NCI-H2029 treated with DMSO at 0.1 percent for 48 hours (cell line): ENCODE measurements around the gene SARS1.

Experiments used
- DNase-seq: peaks from one replicate; lab custom pipeline; 2025; lab: John Stamatoyannopoulos, UW

The SARS1 gene

DNA sequence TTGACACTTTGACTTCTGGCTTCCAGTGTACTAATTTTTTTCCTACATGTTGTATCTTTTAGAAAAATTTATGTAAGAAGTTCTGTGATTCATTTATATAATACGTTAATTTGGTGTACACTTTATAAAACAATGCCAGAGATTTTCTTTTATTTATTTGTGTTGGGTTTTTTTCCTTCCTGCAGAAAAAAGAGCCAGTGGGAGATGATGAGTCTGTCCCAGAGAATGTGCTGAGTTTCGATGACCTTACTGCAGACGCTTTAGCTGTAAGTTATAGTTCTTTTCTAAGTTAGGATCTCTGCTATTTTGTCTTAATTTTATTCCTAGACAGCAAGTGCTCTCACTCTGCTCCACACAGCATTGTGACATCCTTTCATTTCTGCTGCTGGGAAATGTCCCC is 14.4 kb downstream of the SARS1 start:
- no peak for DNase-seq

DNA sequence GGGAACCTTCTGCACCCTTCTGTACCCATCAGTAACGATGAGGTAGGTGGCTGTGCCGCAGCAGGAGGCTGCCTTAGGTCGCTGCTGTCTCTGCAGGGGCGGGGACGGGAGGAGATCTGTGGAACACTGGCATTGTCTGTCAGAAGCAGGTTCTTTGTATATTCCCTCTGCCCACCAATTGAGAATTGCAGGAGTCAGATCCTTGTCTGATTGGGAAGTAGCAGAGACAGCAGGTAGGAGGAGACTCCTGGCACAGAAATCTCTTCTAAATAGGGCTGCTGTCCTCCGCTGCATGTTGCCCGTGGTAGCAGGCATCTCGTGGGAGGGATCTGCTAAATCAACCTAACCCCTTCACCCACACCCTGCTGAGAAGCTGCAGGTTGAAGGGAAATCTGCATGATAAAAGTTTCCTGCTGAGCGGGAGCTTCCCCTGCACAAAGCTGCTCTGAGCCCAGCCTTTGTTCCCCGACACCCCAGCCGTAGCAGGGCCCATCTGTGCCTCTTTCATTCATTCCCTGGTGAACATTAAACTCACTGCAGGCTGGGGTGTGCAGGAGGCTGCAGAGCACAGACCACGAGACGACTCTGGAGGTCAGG is 15.9 kb downstream of the SARS1 start:
- no peak for DNase-seq

DNA sequence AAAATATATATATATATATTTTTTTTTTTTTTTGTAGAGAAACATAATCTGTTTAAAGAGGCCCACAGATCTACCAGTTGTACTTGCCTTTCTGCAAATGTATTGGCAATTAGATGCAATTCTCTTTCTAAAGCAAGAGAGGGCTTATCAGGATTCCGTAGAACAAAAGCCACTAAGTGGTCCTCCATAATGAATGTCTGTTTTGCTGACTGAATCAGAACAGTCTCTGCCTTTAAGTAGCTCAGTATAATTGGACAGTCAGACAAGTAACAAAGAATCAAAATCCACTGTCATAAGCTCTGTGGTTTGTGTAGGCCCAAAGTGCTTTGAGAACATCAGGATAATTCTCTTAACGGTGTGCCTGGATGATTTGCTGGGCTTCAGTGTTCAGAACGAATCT is 17.3 kb downstream of the SARS1 start:
- no peak for DNase-seq

DNA sequence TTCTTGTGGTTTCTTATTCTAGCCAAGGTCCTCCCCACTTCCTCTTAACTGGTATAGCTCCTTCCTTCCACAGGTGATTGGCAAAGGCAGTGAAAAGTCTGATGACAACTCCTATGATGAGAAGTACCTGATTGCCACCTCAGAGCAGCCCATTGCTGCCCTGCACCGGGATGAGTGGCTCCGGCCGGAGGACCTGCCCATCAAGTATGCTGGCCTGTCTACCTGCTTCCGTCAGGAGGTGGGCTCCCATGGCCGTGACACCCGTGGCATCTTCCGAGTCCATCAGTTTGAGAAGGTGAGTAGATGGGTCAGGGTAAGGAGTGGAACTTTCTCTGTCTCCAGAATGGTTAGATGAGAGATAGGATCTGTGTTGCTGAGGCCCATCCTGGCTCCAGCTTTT is 21.4 kb downstream of the SARS1 start:
- no peak for DNase-seq

DNA sequence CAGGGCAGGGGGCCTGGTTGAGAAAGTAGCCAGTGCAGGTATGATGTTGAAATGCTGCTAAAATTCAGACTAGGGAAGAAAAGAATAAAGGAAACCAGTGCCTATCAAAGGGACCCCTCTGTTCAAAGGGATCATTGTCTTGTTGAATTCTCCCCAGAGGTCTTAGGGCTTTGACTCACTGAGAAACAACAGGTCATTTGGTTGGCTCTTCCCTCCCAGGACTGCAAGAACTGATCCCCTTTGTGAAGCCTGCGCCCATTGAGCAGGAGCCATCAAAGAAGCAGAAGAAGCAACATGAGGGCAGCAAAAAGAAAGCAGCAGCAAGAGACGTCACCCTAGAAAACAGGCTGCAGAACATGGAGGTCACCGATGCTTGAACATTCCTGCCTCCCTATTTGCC is 23.8 kb downstream of the SARS1 start:
- DNase-seq: no peak

DNA sequence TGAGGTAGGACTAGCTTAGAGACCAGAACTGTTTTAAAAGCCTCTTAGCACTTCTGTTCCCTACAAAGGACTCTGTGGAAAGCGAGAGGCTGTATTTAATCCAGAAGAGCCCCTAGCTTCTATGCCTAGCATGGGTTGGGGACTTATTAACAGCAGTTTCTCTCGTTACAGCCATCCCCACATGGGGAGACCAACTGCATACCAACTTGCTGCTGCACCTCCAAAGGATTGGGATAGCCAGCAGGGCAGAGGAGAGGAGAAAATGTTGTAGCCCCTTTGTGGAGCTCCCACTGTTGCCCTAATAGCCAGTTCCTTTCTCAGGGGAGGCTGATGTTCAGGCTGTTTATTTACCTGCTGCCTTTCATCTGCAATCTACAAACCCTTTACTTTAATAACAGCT is 24.7 kb downstream of the SARS1 start:
- DNase-seq: no peak

DNA sequence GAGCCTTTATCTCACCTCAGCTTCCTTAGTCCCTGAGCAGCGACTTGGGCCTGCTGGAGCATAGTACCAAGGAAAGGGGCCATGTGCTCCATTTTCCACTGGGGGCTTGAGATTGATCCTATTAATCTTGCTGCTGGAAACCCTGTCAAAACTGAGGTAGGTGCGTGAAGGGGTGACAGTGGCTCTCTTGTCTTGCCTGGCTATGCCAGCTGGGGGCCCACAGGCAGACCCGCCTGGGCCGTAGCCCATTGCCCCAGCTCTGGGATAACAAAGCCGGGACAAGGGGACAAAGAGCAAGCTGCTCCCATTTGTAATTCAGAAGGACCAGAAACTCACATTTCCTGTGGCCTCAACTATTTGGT is 25.3 kb downstream of the SARS1 start:
- DNase-seq: no peak

DNA sequence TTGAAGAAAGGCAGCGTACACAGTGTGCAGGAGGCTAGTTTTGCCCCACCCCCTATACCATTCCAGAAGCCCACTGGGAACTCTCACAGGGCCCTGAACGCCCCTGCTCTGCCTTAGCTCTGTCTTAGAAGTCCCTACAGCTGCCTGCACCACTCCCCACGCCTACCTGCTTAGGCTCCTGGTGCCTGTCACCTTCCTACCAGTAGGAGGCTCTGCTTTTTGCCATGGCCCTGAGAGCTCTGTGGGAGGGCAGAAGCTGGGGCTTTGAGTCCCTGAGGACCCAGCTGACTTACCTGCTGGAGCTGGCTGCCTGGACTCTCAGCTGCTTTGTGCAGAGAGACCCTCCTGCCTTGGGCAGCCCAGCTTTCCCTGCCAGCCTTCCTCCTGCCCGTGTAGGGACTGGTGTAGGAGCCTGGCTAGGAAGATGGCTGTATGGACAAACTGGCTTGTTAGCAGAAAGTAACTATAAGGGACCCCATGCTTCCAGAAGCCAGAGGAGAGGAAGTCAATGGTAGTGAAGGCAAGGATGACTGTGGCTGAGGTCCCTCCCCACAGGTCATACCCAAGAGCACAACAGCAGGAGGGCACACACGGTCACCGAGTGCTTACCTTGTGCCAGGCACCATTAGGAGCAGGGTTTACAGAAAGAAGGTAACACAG is 25.8 kb downstream of the SARS1 start:
- no peak for DNase-seq

DNA sequence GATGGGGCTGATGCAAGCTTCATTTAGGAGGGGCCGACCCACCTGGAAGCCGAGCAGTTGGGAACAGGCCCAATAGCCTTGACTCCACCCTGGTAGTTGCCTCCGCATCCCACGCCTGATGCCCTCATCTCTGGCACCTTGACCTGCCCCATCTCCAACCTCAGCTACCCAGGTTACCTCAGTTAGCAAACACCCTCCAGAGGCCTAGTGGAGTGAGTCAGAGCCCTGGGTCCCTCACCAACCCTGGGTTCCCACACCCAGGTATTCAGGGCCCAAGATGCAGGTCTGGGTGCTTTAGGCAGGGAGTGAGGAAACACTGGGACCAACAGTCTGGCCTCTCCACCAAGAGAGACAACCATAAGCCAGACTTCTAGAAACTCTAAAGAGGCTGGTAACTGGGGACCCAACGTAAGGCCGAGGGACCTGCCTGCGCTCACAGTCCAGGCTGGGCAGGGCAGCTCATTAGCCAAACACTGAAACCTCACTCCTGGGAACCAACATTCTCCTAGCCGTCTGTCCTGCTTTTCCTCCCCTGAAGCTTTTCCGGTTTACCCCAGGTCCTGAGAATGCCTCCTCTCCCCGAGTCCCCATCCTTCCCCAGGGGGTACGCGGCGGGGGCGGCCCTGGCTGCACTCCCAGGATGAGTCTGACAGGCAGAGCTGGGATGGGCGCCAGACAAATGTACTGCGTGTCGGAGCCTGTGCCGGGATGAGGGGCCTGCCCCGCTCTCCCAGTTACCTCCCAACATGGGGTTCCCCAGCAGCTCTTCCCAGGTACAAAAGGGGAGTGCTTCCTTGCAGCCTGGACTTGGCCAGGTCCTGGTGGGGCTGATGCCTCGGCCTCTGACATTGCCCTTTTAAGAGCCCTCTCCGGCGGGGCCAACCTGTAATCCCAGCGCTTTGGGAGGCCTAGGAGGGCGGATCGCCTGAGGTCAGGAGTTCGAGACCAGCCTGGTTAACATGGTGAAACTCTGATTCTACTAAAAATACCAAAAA is 26.7 kb downstream of the SARS1 start:
- DNase-seq: no peak

DNA sequence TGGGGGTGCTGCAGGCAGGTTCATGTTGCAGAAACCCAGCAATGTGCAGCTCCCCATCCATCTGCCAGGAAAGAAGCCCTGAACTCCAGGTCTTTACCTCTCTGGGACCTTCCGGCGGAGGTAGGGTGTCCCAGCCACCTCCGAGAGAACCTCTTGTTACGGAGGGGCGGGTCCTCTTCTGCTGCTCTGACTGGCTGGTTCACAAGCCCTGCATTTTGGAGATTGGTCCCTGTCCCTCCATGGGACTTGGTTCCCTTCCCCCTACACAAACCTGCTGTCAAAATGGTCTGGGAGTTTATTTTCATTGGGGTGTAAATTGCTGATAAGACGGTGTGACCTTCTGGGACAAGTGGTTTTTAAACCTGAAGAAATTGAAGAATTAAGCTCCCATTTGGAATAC is 27.6 kb downstream of the SARS1 start:
- DNase-seq: no peak

DNA sequence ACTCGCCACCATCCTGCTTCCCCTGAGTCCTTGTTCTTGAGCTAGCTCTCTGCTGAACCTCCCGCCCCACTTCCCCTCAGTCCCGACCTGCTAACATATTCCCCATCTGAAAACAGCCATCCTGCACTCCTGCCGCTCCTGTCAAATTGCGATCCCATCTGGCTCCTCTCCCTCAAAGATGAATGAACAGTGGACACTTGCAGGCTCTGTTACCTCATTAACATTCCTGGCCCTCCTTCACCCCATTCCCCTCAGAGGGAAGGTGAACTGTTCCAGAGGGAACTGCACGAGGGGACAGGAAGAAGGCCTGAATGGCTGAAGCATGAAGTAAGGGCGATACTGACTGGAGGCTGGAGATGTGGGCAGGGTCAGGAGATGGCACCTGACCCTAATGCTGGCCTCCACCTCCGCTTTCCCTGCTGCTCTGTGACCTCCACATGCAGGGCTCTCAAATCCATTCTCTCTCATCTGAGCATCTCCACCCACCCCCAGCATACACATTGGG is 28.2 kb downstream of the SARS1 start:
- no peak for DNase-seq

DNA sequence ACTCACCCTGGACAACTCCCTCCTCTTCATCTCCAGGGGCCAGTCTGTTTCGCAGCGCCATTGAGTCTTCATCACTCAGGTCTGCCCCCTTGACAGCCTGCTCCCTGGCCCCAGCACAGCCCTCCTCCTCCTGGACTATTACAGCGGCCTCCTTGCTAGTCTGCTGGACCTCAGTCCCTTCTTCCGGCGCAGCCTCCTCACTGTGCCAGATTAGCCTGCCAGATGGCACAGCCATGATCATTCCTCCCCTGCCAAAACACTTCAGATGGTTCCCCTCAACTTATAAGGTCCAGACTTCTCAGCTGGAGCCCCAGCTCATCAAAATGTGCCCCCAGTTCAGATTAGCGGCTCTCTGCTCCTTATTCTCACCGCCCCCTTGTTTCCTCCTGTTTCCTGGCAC is 28.7 kb downstream of the SARS1 start:
- no peak for DNase-seq

DNA sequence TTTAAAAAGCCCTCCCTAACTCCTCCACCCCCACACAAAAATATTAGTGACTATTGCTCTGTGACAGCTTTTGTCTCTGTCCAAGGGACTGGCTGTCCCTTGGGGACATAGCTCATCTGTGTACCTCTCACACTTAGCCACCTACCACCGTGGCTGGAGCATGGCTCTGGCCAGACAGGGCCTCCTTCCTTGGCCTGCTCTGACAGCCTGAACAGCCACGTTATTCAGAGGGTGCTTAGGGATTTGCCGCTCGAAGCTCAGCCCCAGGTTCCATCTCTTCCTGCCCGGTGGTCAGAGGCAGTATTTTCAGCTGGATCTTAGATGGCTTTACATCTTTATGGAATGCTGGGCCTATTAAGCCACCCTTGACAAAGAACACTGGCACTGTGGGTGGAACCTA is 29.5 kb downstream of the SARS1 start:
- DNase-seq: no peak

DNA sequence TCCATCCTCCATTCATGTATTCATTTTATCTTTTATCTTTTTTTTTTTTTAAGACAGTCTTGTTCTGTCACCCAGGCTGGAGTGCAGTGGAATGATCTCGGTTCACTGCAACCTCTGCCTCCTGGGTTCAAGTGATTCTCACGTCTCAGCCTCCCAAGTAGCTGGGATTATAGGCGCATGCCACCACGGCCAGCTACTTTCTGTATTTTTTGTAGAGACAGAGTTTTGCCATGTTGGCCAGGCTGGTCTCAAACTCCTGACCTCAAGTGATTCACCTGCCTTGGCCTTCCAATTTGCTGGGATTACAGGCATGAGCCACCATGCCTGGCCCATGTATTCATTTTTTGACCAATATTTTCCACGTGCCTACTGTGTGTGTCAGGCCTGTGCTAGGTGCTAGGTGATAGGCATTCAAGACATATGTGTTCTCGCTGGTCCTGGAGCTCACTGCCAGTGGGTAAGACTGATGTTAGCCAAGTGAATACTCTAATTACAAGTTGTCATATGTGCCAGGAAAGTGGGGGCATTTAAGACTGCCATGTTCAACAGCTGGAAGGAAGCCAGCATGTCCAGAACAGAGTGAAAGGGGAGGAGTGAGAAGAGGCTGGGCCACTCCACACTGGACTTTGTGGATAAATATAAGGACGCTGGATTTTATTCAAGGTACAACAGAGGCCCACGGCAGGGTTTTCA is 30.3 kb downstream of the SARS1 start:
- no peak for DNase-seq

DNA sequence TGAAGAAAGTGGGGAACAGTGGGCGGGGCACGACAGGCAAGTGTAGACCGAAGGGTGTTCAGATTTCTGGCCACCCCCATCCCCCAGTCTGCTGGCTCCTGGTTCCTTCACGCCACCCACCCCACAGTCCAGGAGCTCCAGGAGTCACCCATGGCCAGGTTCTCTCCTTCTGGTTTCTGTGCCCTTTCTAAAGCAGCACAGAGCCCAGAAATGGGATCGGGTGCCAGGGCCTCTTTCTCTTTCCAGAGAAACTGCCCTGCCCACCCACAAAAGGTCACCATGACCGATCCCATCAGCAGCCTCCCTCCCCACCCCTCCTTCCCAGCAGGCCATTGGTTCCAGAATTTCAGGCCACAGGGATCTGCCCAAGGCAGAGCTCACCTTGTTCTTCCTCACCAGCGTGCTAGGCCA is 32.4 kb downstream of the SARS1 start:
- DNase-seq: no peak

DNA sequence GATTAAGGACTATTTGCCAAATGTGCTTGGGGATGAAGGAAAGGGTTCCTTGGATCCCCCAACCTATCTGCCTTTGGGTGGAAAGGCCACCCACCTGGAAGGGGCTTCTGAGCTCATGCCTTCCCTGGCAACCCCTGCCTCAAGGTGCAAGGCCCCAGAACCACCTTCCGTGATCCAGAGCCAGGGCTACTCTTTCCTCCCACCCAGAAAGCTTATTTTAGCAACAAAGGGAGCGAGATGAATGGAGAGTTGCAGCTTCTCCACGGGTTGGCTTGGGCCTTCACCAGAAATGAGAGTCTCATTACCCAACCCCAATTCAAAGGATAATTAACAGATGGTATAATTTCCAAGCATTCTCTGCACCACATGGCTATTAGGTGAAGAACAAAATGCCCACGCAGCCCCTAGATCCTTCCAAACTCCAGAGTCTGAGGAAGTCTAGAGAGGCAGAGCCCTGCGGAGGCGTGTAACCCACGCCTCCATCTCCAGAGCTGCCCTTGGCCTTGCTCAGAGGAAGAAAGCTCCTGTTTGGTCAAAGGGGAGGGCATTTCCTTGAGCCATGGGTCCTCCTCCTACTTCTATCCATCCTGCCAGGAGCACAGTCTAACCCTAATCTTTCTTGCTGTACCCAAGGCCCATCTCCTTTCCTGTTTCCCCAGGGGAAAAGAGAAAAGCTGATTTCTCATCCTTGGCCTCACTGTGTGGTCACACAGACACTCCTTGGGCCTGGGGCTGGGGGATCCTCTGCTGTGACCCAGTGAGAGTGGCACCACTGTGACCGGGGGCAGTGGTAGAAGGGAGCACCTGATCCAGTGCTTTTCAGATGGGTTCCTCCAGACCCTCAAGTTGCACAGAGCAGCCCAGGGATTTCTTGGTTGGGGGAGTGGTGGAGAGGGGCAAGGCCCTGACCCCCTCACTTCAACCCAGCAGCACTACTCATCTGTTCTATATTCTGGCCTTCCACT is 34.0 kb downstream of the SARS1 start:
- no peak for DNase-seq

DNA sequence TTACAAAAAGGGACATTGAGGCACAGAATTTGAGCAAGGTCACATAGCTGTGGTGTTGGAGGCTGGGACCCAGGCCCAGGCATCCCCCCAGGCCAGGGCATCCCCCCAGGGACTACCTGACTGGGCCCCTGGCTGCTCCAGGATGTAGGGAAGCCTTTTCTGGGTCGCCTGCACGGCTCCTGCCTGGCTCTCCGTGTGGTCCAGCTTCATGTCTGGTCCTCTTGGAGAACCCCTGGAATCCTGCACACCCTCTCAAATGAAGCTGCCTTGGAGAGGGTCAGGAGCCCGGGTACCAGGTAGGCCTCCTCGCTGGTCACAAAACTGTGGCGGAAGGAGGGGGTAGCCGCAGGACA is 34.7 kb downstream of the SARS1 start:
- no peak for DNase-seq

DNA sequence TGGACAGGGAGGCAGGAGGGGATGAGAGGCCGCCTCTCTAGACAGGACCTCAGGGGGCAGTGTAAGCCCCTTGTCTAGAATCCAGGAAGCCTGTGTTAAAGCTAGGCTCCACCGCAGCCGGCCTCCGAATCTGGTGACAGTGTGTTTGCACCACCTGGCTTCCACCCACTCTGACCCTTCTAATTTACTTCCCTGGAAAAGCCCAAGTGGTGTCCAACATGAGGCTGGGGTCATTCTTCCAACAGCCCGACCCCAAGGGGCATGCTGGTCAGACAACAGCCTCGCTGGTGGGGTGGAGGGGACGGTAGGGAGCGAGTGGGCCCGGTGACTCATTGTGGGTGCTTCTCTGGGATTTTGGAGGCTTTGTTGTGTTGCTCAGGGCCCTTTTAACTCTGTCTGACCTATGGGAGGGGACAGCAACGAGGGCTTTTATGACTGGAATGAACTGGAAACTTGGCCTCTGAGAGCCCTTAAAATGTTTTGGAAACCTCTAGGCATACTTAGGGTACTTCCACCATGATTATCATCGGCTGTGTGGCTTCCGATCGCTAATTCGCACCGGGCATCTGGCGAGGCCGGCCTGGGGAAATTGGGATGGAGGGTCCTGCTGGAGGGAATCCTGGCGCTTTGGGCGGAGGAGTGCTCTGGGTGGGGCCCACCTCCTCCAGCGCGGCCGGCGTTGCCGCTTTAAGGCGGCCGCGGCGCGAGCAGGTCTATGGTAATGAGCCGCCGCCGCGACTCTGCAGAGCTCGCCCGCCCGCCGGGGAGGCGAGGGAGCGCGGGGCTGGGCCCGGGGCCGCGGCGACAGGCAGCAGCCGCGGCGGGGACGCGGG is 35.3 kb downstream of the SARS1 start, which contains the start of gene CELSR2:
Gene CELSR2, plus strand, starts transcription at position 743 of the 833 bp plus-strand sequence. CDS start 541 bp downstream, outside the sequence.
- DNase-seq: no peak

DNA sequence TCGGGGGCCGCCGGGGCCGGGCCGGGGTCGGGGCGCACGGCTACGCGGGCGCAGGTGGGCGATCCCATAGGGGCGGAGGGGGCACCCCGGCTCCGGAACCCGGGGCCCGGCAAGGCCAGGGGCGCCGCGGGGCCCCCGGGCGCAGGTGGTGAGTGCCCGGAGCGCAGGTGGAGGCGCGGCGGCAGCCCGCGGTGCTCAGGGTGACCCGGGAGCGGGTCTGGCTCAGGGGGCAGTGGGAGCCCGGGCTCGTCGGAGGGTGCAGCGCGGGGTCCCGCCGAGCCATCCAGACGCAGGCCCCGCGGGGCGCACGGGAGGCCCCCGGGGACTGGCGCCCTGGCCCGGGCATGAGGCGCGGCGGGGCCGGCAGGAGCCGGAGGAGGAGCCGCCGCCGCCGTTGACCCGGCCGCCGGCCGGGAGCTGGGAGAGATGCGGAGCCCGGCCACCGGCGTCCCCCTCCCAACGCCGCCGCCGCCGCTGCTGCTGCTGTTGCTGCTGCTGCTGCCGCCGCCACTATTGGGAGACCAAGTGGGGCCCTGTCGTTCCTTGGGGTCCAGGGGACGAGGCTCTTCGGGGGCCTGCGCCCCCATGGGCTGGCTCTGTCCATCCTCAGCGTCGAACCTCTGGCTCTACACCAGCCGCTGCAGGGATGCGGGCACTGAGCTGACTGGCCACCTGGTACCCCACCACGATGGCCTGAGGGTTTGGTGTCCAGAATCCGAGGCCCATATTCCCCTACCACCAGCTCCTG is 36.1 kb downstream of the SARS1 start:
- no peak for DNase-seq
